Activated T-helper 17 cell treated with anti-CD3 and anti-CD28 coated beads, Interleukin-2, amount 50 U/mL, for 72 hours (primary cell): Measurements from ENCODE around the gene TFPI. TPM values are rescaled to one million over a fixed set of nuclear protein-coding genes. Genes with fewer than 3 reads are reported as not detected.
A peak's percentile ranks its signal among the peaks of the same experiment; 100 is the strongest.
"Not testable (repeated sequence)": the region's sequence is repeated elsewhere in the genome, so short reads cannot be mapped to it uniquely, and the experiment has no call there.

Source experiments
- ATAC-seq: fragments of 150-1000 bp; cut with Tn5 transposase; replicated peaks from 2 replicates; pipeline ENCODE4 v1.10.0; 2021; ENCODE audit warnings: mild to moderate bottlenecking, moderate library complexity
- H3K27ac Mint-ChIP-seq: one replicate; pipeline ENCODE4 v1.8.0; 2022; ENCODE audit warnings: mixed read lengths
- H3K27me3 Mint-ChIP-seq: one replicate; pipeline ENCODE4 v1.8.0; 2022; ENCODE audit warnings: mixed read lengths
- H3K36me3 Mint-ChIP-seq: one replicate; pipeline ENCODE4 v1.8.0; 2022; ENCODE audit warnings: low read depth, mild to moderate bottlenecking, mixed read lengths
- H3K4me1 Mint-ChIP-seq: one replicate; pipeline ENCODE4 v1.8.0; 2022; ENCODE audit warnings: mixed read lengths
- H3K4me3 Mint-ChIP-seq: one replicate; pipeline ENCODE4 v1.8.0; 2022; ENCODE audit warnings: mild to moderate bottlenecking, mixed read lengths
- H3K9me3 Mint-ChIP-seq: one replicate; pipeline ENCODE4 v1.8.0; 2022; ENCODE audit warnings: mixed read lengths
- total RNA-seq, 2 donors: library from RNA; stranded (reverse); gene quantifications; one replicate each; pipeline ENCODE4 v1.2.3, GENCODE V29; 2022

The TFPI gene
- total RNA-seq, 2 donors from 2014 or later, result 0.13 to 0.30 TPM

DNA sequence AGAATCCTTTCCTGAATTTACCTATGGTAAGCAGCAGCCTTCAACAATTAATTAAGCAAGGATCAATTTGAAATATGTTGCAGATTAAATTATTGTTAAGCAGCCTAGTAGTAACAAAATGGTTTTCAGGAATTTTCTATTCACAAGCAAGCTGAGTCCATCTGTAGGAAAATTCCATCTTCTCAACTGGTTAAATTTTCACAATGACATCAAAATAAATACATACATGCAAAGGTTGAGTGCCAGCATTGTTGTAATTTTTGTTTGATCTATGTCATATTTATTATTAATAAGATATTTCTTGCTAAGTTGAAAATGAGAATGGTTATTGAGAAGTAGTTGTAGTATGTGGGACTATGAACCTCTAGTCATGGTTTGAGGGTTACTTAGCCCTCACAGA is 15.3 kb upstream of the TFPI start:
- H3K4me1 Mint-ChIP-seq, result no peaks in the 10 kb centered on the region
- H3K27me3 Mint-ChIP-seq, result peaks cover 7% of the 10 kb centered on the region
- H3K9me3 Mint-ChIP-seq, result no peaks in the 10 kb centered on the region
- H3K36me3 Mint-ChIP-seq, result no peaks in the 10 kb centered on the region
- no peak overlapping the region for H3K4me3 Mint-ChIP-seq
- no peak for ATAC-seq
- no peak overlapping the region for H3K27ac Mint-ChIP-seq

DNA sequence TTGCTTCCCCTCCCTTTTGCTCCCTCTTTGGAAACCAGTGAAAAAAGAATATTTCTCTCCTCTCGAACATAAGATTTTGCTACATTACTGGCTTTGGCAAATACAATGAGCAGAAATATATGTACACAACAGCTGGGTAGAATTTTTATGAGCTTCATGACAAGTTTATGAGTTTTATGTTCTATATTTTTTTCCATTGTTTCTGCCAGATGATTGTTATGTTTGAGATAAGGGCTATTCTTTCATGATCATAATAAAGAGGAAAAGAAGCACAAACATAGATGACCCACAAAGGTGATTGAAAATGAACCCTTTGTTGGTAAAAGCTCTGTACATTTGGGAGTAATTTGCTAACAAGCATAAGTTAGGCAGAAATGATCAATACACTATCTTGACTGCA is 14.8 kb upstream of the TFPI start:
- no peaks in the 10 kb centered on the region for H3K4me1 Mint-ChIP-seq
- peaks cover 7% of the 10 kb centered on the region for H3K27me3 Mint-ChIP-seq
- H3K27ac Mint-ChIP-seq, result no peak overlapping the region
- no peak for ATAC-seq
- no peaks in the 10 kb centered on the region for H3K36me3 Mint-ChIP-seq
- no peak overlapping the region for H3K4me3 Mint-ChIP-seq
- H3K9me3 Mint-ChIP-seq, result no peaks in the 10 kb centered on the region

DNA sequence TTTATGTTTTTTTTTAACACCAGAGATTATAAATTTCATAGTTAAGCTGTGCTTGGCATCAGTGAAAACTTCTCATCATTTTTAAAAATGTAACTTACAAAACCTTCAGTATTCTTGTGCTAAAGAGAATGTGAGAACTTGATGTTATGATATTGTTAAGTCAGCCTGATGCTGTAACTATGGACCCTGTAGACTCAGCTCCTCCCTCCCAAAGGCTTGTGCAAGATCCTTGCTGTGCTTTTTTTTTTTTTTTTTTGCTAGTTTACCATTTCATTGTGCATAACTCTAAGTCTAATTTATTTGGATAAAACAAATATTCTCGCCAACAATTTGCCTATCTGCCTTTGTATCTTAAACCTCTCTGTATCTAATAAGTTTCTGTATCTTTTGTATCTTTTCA is 12.9 kb upstream of the TFPI start:
- no peak for ATAC-seq
- peaks cover 7% of the 10 kb centered on the region for H3K27me3 Mint-ChIP-seq
- H3K27ac Mint-ChIP-seq, result no peak overlapping the region
- no peak overlapping the region for H3K4me3 Mint-ChIP-seq
- H3K4me1 Mint-ChIP-seq, result no peaks in the 10 kb centered on the region
- no peaks in the 10 kb centered on the region for H3K9me3 Mint-ChIP-seq
- no peaks in the 10 kb centered on the region for H3K36me3 Mint-ChIP-seq

DNA sequence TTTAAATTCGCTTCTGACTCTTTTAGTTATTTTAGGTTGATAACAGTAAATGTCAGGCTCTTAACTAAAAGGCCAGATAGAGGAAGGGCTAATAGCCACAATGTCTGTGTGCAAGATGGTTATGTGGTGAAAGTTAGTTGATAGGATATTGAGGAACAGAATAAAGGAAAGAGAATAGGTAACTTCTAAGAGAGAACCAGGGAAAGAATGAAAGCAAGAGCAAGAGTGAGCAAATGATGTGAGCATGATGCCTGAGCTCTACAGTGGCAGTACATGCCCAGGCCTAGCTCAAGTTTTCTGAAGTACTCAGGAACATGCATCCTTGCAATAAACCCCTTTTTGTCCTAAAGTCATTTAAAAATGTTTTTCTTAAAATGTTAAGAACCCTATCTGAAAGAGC is 12.5 kb upstream of the TFPI start:
- H3K27ac Mint-ChIP-seq, result no peak overlapping the region
- peaks cover 7% of the 10 kb centered on the region for H3K27me3 Mint-ChIP-seq
- no peaks in the 10 kb centered on the region for H3K9me3 Mint-ChIP-seq
- H3K4me3 Mint-ChIP-seq, result no peak overlapping the region
- H3K36me3 Mint-ChIP-seq, result no peaks in the 10 kb centered on the region
- no peak for ATAC-seq
- H3K4me1 Mint-ChIP-seq, result no peaks in the 10 kb centered on the region

- ATAC-seq, result no peak
Observed at GRCh38 chr2:187566266-187566665, 12.0 kb upstream of the TFPI start.

GRCh38 chr2:187565618-187566017 is 11.4 kb upstream of the TFPI start:
- not testable (repeated sequence) for H3K27ac Mint-ChIP-seq, H3K4me3 Mint-ChIP-seq, H3K4me1 Mint-ChIP-seq, H3K9me3 Mint-ChIP-seq, ATAC-seq, H3K27me3 Mint-ChIP-seq, H3K36me3 Mint-ChIP-seq

More at GRCh38 chr2:187566266-187566665, 12.0 kb upstream of the TFPI start:
- Mint-ChIP-seq H3K36me3 (no peaks in the 10 kb centered on the region), H3K27ac (no peak overlapping the region), H3K4me3 (no peak overlapping the region), H3K4me1 (no peaks in the 10 kb centered on the region), H3K9me3 (no peaks in the 10 kb centered on the region), H3K27me3 (peaks cover 7% of the 10 kb centered on the region)

- ATAC-seq, H3K27me3 Mint-ChIP-seq, H3K4me1 Mint-ChIP-seq, H3K4me3 Mint-ChIP-seq, H3K36me3 Mint-ChIP-seq, H3K9me3 Mint-ChIP-seq, H3K27ac Mint-ChIP-seq: not testable (repeated sequence)
Observed at GRCh38 chr2:187556493-187556892, 2.3 kb upstream of the TFPI start.

GRCh38 chr2:187554704-187555082 is 458 bp upstream of the TFPI start:
- no peak for ATAC-seq
- Mint-ChIP-seq H3K27me3 (peaks cover 12% of the 10 kb centered on the region), H3K27ac (no peak overlapping the region)

DNA sequence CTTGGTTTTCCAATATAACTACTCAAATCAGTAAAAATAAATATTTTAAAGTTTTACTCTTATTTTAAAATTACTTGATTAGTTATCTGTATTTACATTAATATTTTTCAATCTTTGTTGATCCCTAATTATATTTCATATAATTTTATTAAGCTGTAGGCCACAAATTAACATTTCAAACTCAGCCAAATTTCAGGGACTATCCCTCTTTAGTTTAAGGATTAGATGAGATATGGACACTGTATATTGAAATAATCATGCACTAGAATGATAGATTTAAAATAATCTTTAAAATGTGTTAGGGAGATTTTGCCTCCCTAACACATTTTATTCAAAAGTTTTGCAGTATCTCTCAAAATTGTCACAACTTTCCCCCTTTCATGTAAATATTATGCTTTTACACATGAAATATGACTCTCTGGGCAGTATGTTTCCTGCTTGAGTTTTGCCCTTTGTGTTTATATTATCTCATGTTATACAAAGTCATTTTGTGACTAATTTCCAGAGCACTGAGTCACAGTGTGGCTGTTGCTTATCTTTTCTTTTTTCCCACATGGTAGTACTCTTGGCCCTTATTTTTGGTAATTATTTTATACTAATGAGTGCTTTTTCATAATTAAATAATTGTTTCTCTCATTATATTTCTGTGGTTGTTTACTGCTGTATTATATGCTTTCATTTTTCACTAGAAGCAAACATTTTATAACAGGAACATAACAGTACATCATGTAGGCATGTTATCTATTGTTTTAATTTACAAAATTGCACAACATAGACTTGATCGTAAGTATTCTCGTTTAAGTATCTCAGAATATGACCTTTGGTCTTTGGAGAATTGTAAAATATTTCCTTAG is 1.2 kb downstream of the TFPI start:
- Mint-ChIP-seq H3K27ac (no peak overlapping the region), H3K4me3 (no peak overlapping the region), H3K27me3 (peaks cover 12% of the 10 kb centered on the region), H3K4me1 (no peaks in the 10 kb centered on the region), H3K36me3 (no peaks in the 10 kb centered on the region), H3K9me3 (no peaks in the 10 kb centered on the region)
- ATAC-seq, result peak; percentile 82

More at GRCh38 chr2:187554704-187555082, 458 bp upstream of the TFPI start:
- H3K36me3 Mint-ChIP-seq, result no peaks in the 10 kb centered on the region
- H3K4me3 Mint-ChIP-seq, result no peak overlapping the region
- H3K9me3 Mint-ChIP-seq, result no peaks in the 10 kb centered on the region
- no peaks in the 10 kb centered on the region for H3K4me1 Mint-ChIP-seq

DNA sequence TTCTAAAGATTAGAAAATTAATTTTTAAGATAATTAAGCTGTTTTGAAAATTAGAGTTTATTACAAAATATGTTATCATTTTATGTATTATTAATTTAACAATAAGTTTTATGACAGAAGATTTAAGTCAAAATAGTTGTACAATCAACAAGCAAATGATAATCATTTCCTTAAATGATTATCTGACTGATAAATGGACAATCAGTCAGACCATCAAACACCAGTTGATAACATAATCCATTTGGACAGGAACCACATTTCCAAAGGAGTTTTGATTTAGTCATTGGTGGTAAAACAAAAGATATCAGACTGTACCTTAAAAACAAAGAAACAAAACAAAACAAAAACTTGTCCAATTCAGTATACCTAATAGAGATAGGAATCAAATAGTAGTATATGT is 1.9 kb downstream of the TFPI start:
- peaks cover 12% of the 10 kb centered on the region for H3K27me3 Mint-ChIP-seq
- no peak overlapping the region for H3K4me3 Mint-ChIP-seq
- H3K36me3 Mint-ChIP-seq, result no peaks in the 10 kb centered on the region
- no peak for ATAC-seq
- no peak overlapping the region for H3K27ac Mint-ChIP-seq
- H3K4me1 Mint-ChIP-seq, result no peaks in the 10 kb centered on the region
- no peaks in the 10 kb centered on the region for H3K9me3 Mint-ChIP-seq

- Mint-ChIP-seq H3K4me1 (no peaks in the 10 kb centered on the region), H3K4me3 (no peak overlapping the region), H3K27me3 (peaks cover 12% of the 10 kb centered on the region), H3K27ac (no peak overlapping the region), H3K36me3 (no peaks in the 10 kb centered on the region), H3K9me3 (no peaks in the 10 kb centered on the region)
- no peak for ATAC-seq
Observed at GRCh38 chr2:187550857-187551256, 3.4 kb downstream of the TFPI start.

- H3K4me1 Mint-ChIP-seq, result no peaks in the 10 kb centered on the region
- ATAC-seq, result no peak
- no peak overlapping the region for H3K4me3 Mint-ChIP-seq
Observed at GRCh38 chr2:187549951-187550555, 4.2 kb downstream of the TFPI start.

DNA sequence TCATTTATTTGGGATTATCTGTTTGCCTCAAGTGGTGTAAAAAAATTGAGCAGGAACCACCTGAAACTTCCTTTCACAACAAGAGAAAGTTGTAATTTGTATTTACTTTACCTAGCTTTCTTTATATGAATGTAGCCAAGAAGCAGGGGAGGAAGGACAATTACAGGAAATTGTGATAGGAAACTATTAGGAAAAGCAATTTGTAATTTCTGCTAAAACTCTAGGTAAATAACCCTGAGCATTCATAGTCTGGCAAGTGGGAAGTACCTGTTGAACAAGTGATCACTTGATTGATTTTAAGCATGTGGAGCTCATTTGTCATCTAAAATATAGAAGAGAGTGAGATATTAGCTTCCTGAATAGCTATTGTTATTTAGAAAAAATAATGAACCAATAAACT is 5.0 kb downstream of the TFPI start:
- no peaks in the 10 kb centered on the region for H3K4me1 Mint-ChIP-seq
- H3K27ac Mint-ChIP-seq, result no peak overlapping the region
- ATAC-seq, result no peak
- H3K27me3 Mint-ChIP-seq, result peaks cover 7% of the 10 kb centered on the region
- no peak overlapping the region for H3K4me3 Mint-ChIP-seq
- H3K9me3 Mint-ChIP-seq, result no peaks in the 10 kb centered on the region
- H3K36me3 Mint-ChIP-seq, result no peaks in the 10 kb centered on the region

More at GRCh38 chr2:187549951-187550555, 4.2 kb downstream of the TFPI start:
- Mint-ChIP-seq H3K27ac (no peak overlapping the region), H3K9me3 (no peaks in the 10 kb centered on the region), H3K27me3 (peaks cover 7% of the 10 kb centered on the region), H3K36me3 (no peaks in the 10 kb centered on the region)

DNA sequence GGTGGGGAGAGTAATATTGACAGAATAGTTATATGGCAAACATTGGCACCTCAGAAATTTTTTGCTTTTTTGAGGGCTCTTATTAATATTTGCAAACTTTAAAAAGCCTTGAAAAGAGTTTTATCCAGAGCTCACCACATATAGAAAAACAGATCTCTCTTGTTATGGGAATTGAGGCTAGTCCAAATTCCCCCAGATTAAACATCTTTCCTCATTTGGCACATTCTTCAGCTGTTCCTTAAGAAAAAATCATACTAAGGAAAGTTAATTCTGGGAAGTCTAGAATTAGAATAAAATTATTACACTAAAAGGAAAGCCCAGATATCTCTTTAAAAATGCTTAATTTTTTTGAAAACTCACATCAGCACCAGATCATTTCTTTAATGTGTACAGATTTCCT is 5.6 kb downstream of the TFPI start:
- no peak for ATAC-seq
- Mint-ChIP-seq H3K27ac (no peak overlapping the region), H3K36me3 (no peaks in the 10 kb centered on the region), H3K4me1 (no peaks in the 10 kb centered on the region), H3K9me3 (no peaks in the 10 kb centered on the region), H3K27me3 (peaks cover 7% of the 10 kb centered on the region), H3K4me3 (no peak overlapping the region)

- no peak for ATAC-seq
- H3K36me3 Mint-ChIP-seq, result no peaks in the 10 kb centered on the region
- H3K4me1 Mint-ChIP-seq, result no peaks in the 10 kb centered on the region
- no peaks in the 10 kb centered on the region for H3K9me3 Mint-ChIP-seq
- H3K4me3 Mint-ChIP-seq, result no peak overlapping the region
- no peak overlapping the region for H3K27ac Mint-ChIP-seq
- peaks cover 3% of the 10 kb centered on the region for H3K27me3 Mint-ChIP-seq
Observed at GRCh38 chr2:187547353-187547979, 6.8 kb downstream of the TFPI start.
